GM13977 (cell line): Measurements from ENCODE around the gene EEF2KMT.
"Not testable (repeated sequence)": the region's sequence is repeated elsewhere in the genome, so short reads cannot be mapped to it uniquely, and the experiment has no call there.

Experiments used
- DNase-seq: peaks from one replicate; pipeline ENCODE4 v3.0.0; 2012; ENCODE audit warnings: low spot score
- in situ Hi-C: fragments of 300-500 bp; cut with MboI; formaldehyde crosslinking; loops from one replicate; pipeline ENCODE4 v1.12.0; 2022; ENCODE audit warnings: low sequenced_read_pairs, low pct_unique_long_range_greater_than_20kb, mixed read lengths, inconsistent platforms; ENCODE audit not compliant: unreplicated experiment
- TF ChIP-seq, protein P1 (sequence below): IDR thresholded peaks from 2 replicates; pipeline ENCODE4 v1.5.1; 2012; ENCODE audit warnings: mild to moderate bottlenecking, control low read depth; ENCODE audit not compliant: insufficient read depth; ENCODE audit errors: extremely low read depth, missing control alignments

The EEF2KMT gene

DNA sequence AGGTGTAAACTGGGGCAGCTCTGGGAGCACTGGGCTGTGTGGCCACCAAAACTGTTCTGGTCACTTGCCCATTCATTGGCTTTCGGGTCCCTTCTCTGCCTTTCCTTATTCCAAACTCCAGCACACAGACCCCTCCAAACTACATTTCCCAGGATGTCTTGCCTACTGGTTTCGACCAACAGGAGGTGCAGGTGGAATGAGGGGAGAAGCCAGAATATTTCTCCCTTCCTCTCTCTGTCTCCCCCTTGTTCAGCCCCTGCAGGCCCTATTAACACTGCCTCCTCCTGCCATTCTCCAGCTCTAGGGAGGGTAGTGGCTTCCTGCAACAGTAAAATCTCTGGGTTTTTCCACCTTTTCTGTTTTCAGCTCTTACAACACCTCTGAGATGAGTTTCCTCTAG is 50.7 kb downstream of the EEF2KMT start:
- in situ Hi-C loops = no loop called here
- DNase-seq = no peak
- TF ChIP-seq, protein P1, sequence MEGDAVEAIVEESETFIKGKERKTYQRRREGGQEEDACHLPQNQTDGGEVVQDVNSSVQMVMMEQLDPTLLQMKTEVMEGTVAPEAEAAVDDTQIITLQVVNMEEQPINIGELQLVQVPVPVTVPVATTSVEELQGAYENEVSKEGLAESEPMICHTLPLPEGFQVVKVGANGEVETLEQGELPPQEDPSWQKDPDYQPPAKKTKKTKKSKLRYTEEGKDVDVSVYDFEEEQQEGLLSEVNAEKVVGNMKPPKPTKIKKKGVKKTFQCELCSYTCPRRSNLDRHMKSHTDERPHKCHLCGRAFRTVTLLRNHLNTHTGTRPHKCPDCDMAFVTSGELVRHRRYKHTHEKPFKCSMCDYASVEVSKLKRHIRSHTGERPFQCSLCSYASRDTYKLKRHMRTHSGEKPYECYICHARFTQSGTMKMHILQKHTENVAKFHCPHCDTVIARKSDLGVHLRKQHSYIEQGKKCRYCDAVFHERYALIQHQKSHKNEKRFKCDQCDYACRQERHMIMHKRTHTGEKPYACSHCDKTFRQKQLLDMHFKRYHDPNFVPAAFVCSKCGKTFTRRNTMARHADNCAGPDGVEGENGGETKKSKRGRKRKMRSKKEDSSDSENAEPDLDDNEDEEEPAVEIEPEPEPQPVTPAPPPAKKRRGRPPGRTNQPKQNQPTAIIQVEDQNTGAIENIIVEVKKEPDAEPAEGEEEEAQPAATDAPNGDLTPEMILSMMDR = no peak

DNA sequence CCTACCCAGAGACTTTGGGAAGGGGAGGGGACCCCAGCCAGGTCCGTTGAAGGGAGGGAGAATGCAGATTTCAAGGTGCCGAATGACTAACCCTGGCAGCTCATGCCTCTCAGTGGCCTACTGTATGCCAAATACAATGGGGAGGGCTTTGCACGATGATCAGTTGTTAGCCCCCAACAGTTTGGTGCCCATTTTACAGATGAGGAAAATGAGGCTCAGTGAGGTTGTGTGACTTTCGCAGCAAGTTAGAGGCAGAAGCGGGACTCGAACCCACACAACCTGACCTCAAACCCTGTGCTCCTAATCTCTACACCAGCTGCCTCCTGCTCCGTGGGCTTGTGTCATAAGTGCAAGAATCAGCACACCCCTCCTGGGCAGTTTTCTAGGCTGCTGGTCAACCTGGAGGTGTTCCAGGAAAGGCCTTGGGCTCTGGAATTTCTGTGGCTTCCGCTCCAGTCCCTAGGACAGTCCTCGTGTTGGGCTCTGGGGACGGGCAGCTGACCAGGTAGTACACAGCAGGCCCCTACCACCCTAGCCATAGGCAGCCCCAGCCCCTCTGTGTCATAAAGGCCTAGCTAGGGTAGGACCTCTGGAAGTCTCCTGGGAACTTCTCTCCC is 52.0 kb downstream of the EEF2KMT start:
- no peak for DNase-seq
- TF ChIP-seq, protein P1 = no peak
- in situ Hi-C loops = no loop called here

DNA sequence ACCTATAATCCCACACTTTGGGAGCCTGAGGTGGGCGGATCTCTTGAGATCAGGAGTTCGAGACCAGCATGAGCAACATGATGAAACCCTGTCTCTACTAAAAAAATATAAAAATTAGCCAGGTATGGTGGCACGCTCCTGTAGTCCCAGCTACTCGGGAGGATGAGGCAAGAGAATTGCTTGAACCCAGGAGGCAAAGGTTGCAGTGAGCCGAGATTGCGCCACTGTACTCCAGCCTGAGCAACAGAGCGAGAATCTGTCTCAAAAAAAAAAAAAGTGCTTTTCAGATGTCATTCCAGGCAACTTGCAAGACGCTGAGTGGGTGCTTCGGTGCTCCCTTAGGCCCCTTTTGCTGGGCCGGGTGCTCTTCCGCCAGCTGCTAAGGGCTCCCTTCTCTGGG is 53.0 kb downstream of the EEF2KMT start:
- DNase-seq, in situ Hi-C loops: not testable (repeated sequence)

DNA sequence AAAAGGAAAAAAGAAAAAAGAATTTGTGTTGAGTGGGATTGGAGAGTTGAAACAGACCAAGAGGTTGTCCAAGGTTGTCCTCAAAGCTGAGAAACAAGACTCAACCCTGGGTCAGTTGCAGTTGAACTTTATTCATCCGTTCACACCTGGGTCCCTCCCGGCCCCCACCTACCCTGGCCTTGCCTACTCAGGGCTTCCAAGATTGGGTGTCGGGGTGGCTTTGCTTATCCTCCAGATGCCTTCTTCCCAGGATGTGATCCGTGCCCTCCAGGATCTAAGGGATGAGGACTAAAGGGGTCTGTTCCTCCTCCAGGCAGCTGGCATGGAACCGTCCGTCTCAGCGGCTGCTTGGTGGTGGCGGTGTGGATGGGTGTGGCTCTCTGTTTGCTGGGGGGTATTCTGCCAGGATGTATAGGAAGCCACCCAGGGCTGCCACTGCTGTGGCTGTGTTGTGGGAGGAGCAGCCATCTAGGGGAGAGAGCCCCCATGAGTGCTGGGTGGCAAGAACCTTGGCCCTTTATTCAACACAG is 53.5 kb downstream of the EEF2KMT start:
- no peak for DNase-seq
- in situ Hi-C loops = no loop called here
- TF ChIP-seq, protein P1 = no peak

DNA sequence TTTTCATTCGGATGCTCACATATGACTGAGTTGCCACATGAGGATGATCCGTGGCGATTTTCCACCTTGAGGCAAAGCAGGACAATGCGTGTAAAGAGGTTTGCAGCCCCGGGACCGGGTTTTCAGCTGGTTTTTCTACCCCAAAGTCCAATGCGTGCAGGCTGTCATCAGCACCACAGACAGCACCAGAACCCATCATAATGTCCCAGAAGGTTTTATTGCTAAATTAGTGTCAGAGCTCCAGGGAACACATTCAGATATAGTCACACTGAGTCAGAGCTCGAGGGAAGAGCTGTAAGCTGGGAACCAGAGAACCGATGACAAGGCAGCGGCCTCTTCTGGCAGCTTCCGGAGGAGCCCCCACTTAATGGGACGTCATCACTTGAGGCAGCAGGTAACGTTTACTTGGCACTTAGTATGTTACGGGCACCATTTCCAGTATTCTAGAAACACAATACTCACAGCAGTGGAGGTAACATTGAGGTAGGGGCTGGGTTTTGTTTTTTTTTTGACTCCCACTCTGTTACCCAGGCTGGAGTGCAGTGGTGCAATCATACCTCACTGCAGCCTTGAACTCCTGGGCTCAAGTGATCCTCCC is 54.9 kb downstream of the EEF2KMT start:
- TF ChIP-seq, protein P1 = peak; percentile 34
- no peak for DNase-seq
- in situ Hi-C loops = no loop called here

DNA sequence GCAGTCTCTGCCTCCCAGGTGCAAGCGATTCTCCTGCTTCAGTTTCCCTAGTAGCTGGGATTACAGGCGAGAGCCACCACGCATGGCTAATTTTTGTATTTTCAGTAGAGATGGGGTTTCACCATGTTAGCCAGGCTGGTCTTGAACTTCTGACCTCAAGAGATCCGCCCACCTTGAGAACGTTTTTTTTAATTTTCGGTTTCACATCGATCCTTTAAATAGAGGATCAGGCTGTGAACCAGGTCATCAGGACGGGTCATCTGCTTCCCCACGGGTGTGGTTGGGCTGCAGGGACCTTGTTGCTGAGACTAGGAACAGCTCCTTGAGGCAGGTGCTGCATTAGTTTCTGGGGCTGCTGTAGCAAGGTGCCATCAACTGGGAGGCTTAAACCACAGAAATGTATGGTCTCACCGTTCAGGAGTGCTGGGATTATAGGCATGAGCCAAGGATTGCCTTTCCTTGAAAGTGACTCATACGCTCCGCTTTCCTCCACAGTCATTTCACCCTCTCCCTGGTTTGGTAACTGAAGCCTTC is 55.9 kb downstream of the EEF2KMT start:
- no peak for DNase-seq

More for the DNA sequence above, 55.9 kb downstream of the EEF2KMT start:
- TF ChIP-seq, protein P1 = no peak
- in situ Hi-C loops = no loop called here
